Stimulated activated CD4-positive, alpha-beta T cell treated with anti-CD3 and anti-CD28 coated beads, Interleukin-1b, Interleukin-23, amount 100 ng/mL, for 4 hours (primary cell): ENCODE results near the gene SPECC1.
"Not testable (repeated sequence)": the region's sequence is repeated elsewhere in the genome, so short reads cannot be mapped to it uniquely, and the experiment has no call there.

Experiments
- DNase-seq, 2 donors: peaks; one replicate each; pipeline ENCODE4 v3.0.0-alpha.2; 2020; ENCODE audit warnings: low read depth in 2 of 2

The SPECC1 gene

GRCh38 chr17:20306924-20307323, 297.8 kb downstream of the SPECC1 start:
- DNase-seq: no peak

GRCh38 chr17:20307326-20307910, 298.3 kb downstream of the SPECC1 start:
- DNase-seq: no peak

GRCh38 chr17:20310481-20310880, 301.3 kb downstream of the SPECC1 start:
- DNase-seq: no peak

- no peak for DNase-seq
These were observed 304.1 kb downstream of the SPECC1 start for GRCh38 chr17:20313306-20313705.

GRCh38 chr17:20313891-20314290, 304.7 kb downstream of the SPECC1 start:
- DNase-seq: no peak

- DNase-seq: no peak
These were observed 305.7 kb downstream of the SPECC1 start for GRCh38 chr17:20314834-20315233.

GRCh38 chr17:20315311-20315710, 306.2 kb downstream of the SPECC1 start:
- no peak for DNase-seq

- no peak for DNase-seq
These were observed 306.7 kb downstream of the SPECC1 start for GRCh38 chr17:20315821-20316220.

GRCh38 chr17:20320535-20321229, 311.5 kb downstream of the SPECC1 start:
- peak; percentile 65 to 70 for DNase-seq

GRCh38 chr17:20321357-20321756, 312.2 kb downstream of the SPECC1 start:
- DNase-seq: not testable (repeated sequence)

- DNase-seq: not testable (repeated sequence)
These were observed 318.6 kb downstream of the SPECC1 start for GRCh38 chr17:20327739-20328138.

- DNase-seq: not testable (repeated sequence)
These were observed 342.2 kb downstream of the SPECC1 start for GRCh38 chr17:20351405-20351804.

GRCh38 chr17:20352567-20352966, 343.4 kb downstream of the SPECC1 start:
- not testable (repeated sequence) for DNase-seq

- DNase-seq: not testable (repeated sequence)
These were observed 354.7 kb downstream of the SPECC1 start for GRCh38 chr17:20363846-20364245.
